ENCODE data around the gene PRPS2.

Gene PRPS2

GRCh38 chrX:12791257-12792228, at the start of gene PRPS2:
Gene PRPS2 (plus strand): TSS chrX:12791412. CDS start chrX:12791498, 86 bp downstream.
- peak; percentile 44 for DNase-seq (ENCODE audit: low read depth)

GRCh38 chrX:12741416-12741815, 49.8 kb upstream of the PRPS2 start:
- DNase-seq (ENCODE audit: low read depth) = no peak

GRCh38 chrX:12747433-12747832, 43.8 kb upstream of the PRPS2 start:
- DNase-seq (ENCODE audit: low read depth) = no peak

GRCh38 chrX:12751887-12752286, 39.3 kb upstream of the PRPS2 start:
- no peak for DNase-seq (ENCODE audit: low read depth)

- DNase-seq (ENCODE audit: low read depth) = no peak
Observed at GRCh38 chrX:12753366-12753765, 37.8 kb upstream of the PRPS2 start.

- no peak for DNase-seq (ENCODE audit: low read depth)
Observed at GRCh38 chrX:12758291-12758690, 32.9 kb upstream of the PRPS2 start.

- DNase-seq (ENCODE audit: low read depth) = no peak
Observed at GRCh38 chrX:12767856-12768255, 23.4 kb upstream of the PRPS2 start.

GRCh38 chrX:12768491-12768890, 22.7 kb upstream of the PRPS2 start:
- DNase-seq (ENCODE audit: low read depth) = no peak

- no peak for DNase-seq (ENCODE audit: low read depth)
Observed at GRCh38 chrX:12770440-12770839, 20.8 kb upstream of the PRPS2 start.

- DNase-seq (ENCODE audit: low read depth) = peak; percentile 24
Observed at GRCh38 chrX:12771445-12772069, 19.7 kb upstream of the PRPS2 start.

GRCh38 chrX:12777670-12778069, 13.5 kb upstream of the PRPS2 start:
- no peak for DNase-seq (ENCODE audit: low read depth)

GRCh38 chrX:12779534-12779933, 11.7 kb upstream of the PRPS2 start:
- DNase-seq (ENCODE audit: low read depth) = no peak

GRCh38 chrX:12788645-12789044, 2.6 kb upstream of the PRPS2 start:
- DNase-seq (ENCODE audit: low read depth) = no peak

GRCh38 chrX:12789976-12790375, 1.2 kb upstream of the PRPS2 start:
- DNase-seq (ENCODE audit: low read depth) = no peak

GRCh38 chrX:12790885-12791256, 341 bp upstream of the PRPS2 start:
- no peak for DNase-seq (ENCODE audit: low read depth)

- no peak for DNase-seq (ENCODE audit: low read depth)
Observed at GRCh38 chrX:12792711-12793110, 1.5 kb downstream of the PRPS2 start.

GRCh38 chrX:12794654-12795053, 3.4 kb downstream of the PRPS2 start:
- no peak for DNase-seq (ENCODE audit: low read depth)

GRCh38 chrX:12798601-12799000, 7.4 kb downstream of the PRPS2 start:
- no peak for DNase-seq (ENCODE audit: low read depth)

- DNase-seq (ENCODE audit: low read depth) = no peak
Observed at GRCh38 chrX:12799118-12799517, 7.9 kb downstream of the PRPS2 start.

- DNase-seq (ENCODE audit: low read depth) = no peak
Observed at GRCh38 chrX:12802741-12803140, 11.5 kb downstream of the PRPS2 start.

- no peak for DNase-seq (ENCODE audit: low read depth)
Observed at GRCh38 chrX:12804655-12805054, 13.4 kb downstream of the PRPS2 start.

GRCh38 chrX:12805333-12805732, 14.1 kb downstream of the PRPS2 start:
- DNase-seq (ENCODE audit: low read depth) = no peak

GRCh38 chrX:12811658-12812057, 20.4 kb downstream of the PRPS2 start:
- DNase-seq (ENCODE audit: low read depth) = no peak

Data from activated gamma-delta T cell treated with anti-CD3 and anti-CD28 coated beads, Interleukin-2, amount 50 U/mL, for 16 hours (primary cell).